CD14-positive monocyte (primary cell): ENCODE data around the gene TEAD4. TPM values are rescaled to one million over a fixed set of nuclear protein-coding genes. Genes with fewer than 3 reads are reported as not detected.

Experiments
- DNase-seq, 3 donors: peaks; one replicate each; pipeline ENCODE4 v3.0.0-alpha.2; 2011 to 2022
- H2AFZ ChIP-seq: 2 replicates; pipeline ENCODE4 v1.6.0; 2012; ENCODE audit warnings: mild to moderate bottlenecking, low read depth, low read length, inconsistent platforms; ENCODE audit not compliant: insufficient read depth, poor library complexity, severe bottlenecking
- H3K27ac ChIP-seq, 2 donors: 1 replicate in 1 of 2; 2 replicates in 1 of 2; pipeline ENCODE4 v1.5.1; 2012 to 2013; ENCODE audit warnings: low read length in 2 of 2, control low read depth in 1 of 2, inconsistent platforms in 1 of 2, low read depth in 1 of 2, mild to moderate bottlenecking in 1 of 2
- H3K27me3 ChIP-seq, 2 donors: one replicate each; pipeline versions ENCODE4 v1.6.0 to v1.6.1; 2011 to 2013; ENCODE audit warnings: low read length in 2 of 2; ENCODE audit not compliant: control insufficient read depth in 2 of 2, insufficient read depth in 2 of 2
- H3K36me3 ChIP-seq, 2 donors: replicated peaks in 1 of 2; 1 replicate in 1 of 2; 2 replicates in 1 of 2; pipeline versions ENCODE4 v1.5.1 to v1.6.1; 2012 to 2013; ENCODE audit warnings: low read length in 2 of 2, control low read depth in 1 of 2, inconsistent platforms in 1 of 2, mild to moderate bottlenecking in 1 of 2; ENCODE audit not compliant: insufficient read depth in 2 of 2, control insufficient read depth in 1 of 2
- H3K4me1 ChIP-seq, 2 donors: 1 replicate in 1 of 2; 2 replicates in 1 of 2; pipeline versions ENCODE4 v1.5.1 to v1.6.1; 2012 to 2013; ENCODE audit warnings: low read length in 2 of 2, control low read depth in 1 of 2, inconsistent platforms in 1 of 2, mild to moderate bottlenecking in 1 of 2, moderate library complexity in 1 of 2; ENCODE audit not compliant: insufficient read depth in 2 of 2, control insufficient read depth in 1 of 2
- H3K4me2 ChIP-seq: replicated peaks from 2 replicates; pipeline ENCODE3; 2012; ENCODE audit warnings: low read length, moderate library complexity, mild to moderate bottlenecking; ENCODE audit not compliant: poor library complexity, severe bottlenecking; ENCODE audit errors: extremely low read depth
- H3K4me3 ChIP-seq, 3 experiments: fragments of 200-600 bp in 1 of 3; sonication (generic) in 1 of 3; replicated peaks in 1 of 3; 1 replicate in 2 of 3; 2 replicates in 1 of 3; pipeline ENCODE4 v1.5.1; 2011 to 2013; ENCODE audit warnings: low read length in 3 of 3, mild to moderate bottlenecking in 3 of 3, control low read depth in 2 of 3, low read depth in 2 of 3, inconsistent platforms in 1 of 3, moderate library complexity in 1 of 3
- H3K79me2 ChIP-seq: 2 replicates; pipeline ENCODE4 v1.6.0; 2012; ENCODE audit warnings: mild to moderate bottlenecking, control low read depth, inconsistent platforms, low read length, moderate library complexity; ENCODE audit not compliant: insufficient read depth
- H3K9ac ChIP-seq: 2 replicates; pipeline ENCODE4 v1.6.0; 2017; ENCODE audit warnings: low read length, mild to moderate bottlenecking; ENCODE audit not compliant: insufficient read depth, poor library complexity, severe bottlenecking
- H3K9me3 ChIP-seq, 2 donors: replicated peaks in 1 of 2; 1 replicate in 1 of 2; 2 replicates in 1 of 2; pipeline versions ENCODE4 v1.5.1 to v1.6.1; 2012 to 2013; ENCODE audit warnings: low read length in 2 of 2, control low read depth in 1 of 2; ENCODE audit not compliant: control insufficient read depth in 1 of 2, insufficient read depth in 1 of 2
- H4K20me1 ChIP-seq: 2 replicates; pipeline ENCODE4 v1.6.0; 2012; ENCODE audit warnings: mild to moderate bottlenecking, low read length, control low read depth, moderate library complexity; ENCODE audit not compliant: insufficient read depth
- H3K27ac Mint-ChIP-seq, 7 donors: one replicate each; pipeline ENCODE4 v1.8.0; 2020; ENCODE audit warnings: mild to moderate bottlenecking in 7 of 7, mixed read lengths in 7 of 7, moderate library complexity in 6 of 7, inconsistent platforms in 2 of 7
- H3K27me3 Mint-ChIP-seq, 3 donors: one replicate each; pipeline ENCODE4 v1.8.0; 2021 to 2022; ENCODE audit warnings: low read depth in 3 of 3, mild to moderate bottlenecking in 3 of 3, mixed read lengths in 3 of 3, moderate library complexity in 3 of 3, inconsistent platforms in 1 of 3
- H3K36me3 Mint-ChIP-seq, 2 donors: one replicate each; pipeline ENCODE4 v1.8.0; 2020; ENCODE audit warnings: mixed read lengths in 2 of 2, inconsistent platforms in 1 of 2, mild to moderate bottlenecking in 1 of 2
- H3K4me1 Mint-ChIP-seq: one replicate; pipeline ENCODE4 v1.8.0; 2020; ENCODE audit warnings: mild to moderate bottlenecking, mixed read lengths
- H3K4me3 Mint-ChIP-seq, 2 donors: one replicate each; pipeline ENCODE4 v1.8.0; 2020; ENCODE audit warnings: mild to moderate bottlenecking in 2 of 2, mixed read lengths in 2 of 2, moderate library complexity in 1 of 2
- H3K9me3 Mint-ChIP-seq, 7 donors: one replicate each; pipeline ENCODE4 v1.8.0; 2020 to 2022; ENCODE audit warnings: mixed read lengths in 7 of 7, mild to moderate bottlenecking in 6 of 7, moderate library complexity in 6 of 7, inconsistent platforms in 2 of 7
- CTCF ChIP-seq: fragments of 200-600 bp; IDR thresholded peaks from one replicate; pipeline ENCODE4 v1.8.0; 2022; ENCODE audit warnings: antibody characterized with exemption, mild to moderate bottlenecking
- WGBS: methylation state at CpG from one replicate; pipeline ENCODE4 v1.1.5; 2013; ENCODE audit warnings: missing lambda C conversion rate; ENCODE audit not compliant: insufficient coverage; 5-methylcytosine and 5-hydroxymethylcytosine counted together
- intact Hi-C, 2 donors: fragments of 100-400 bp; cut with micrococcal nuclease; formaldehyde crosslinking; loops; one replicate each; pipeline versions ENCODE4 v1.15.0 to v1.15.1; 2023
- polyA minus RNA-seq: library from RNA; depleted of rRNA, polyadenylated mRNA; stranded (reverse); fragments of >200 nt; gene quantifications from 2 replicates; pipeline ENCODE4 v1.2.3, GENCODE V29; 2012
- polyA plus RNA-seq, 3 donors: library from polyadenylated mRNA; depleted of rRNA in 1 of 3; unstranded in 2 of 3; stranded (reverse) in 1 of 3; fragments of 300-500 nt in 2 of 3; fragments of >200 nt in 1 of 3; fragmentation: Illumina TruSeq in 2 of 3; gene quantifications; 1 replicate in 2 of 3; 2 replicates in 1 of 3; pipeline ENCODE4 v1.2.3, GENCODE V29; 2012 to 2021
- total RNA-seq, 12 experiments: library from RNA in 1 of 12; stranded (reverse) in 1 of 12; fragments of 120-200 nt in 1 of 12; gene quantifications; one replicate each; pipeline ENCODE4 v1.2.4 and lab custom pipeline; 2013 to 2026; ENCODE audit warnings: mixed read lengths in 6 of 12, inconsistent platforms in 1 of 12

Gene TEAD4
- total RNA-seq (2013): not detected
- polyA plus RNA-seq: not detected
- 0.32 TPM in 1 of 2 replicates, not detected in the other for polyA minus RNA-seq
- total RNA-seq (lab: John Stamatoyannopoulos, UW): 0 to 0.58 (median 0.05) reads per million in 11 experiments

- no peak within 1 kb of the TSS for H3K9ac ChIP-seq
- H3K79me2 ChIP-seq: no peaks in the 10 kb centered on the region
- peaks cover 0 to 15% of the 10 kb centered on the region in 2 donors for H3K9me3 ChIP-seq
- H3K27me3 ChIP-seq: peaks cover 38 to 64% of the 10 kb centered on the region in 2 donors
- DNase-seq: no peak
- no peaks in the 10 kb centered on the region for H4K20me1 ChIP-seq
- Mint-ChIP-seq H3K27me3 (peaks cover 51 to 84% (median 68%) of the 10 kb centered on the region in 3 donors), H3K4me1 (peaks cover 14% of the 10 kb centered on the region), H3K27ac (peak within 1 kb of the TSS in 1 of 7 donors; percentile 12), H3K9me3 (peaks cover 0 to 14% (median 1%) of the 10 kb centered on the region in 7 donors), H3K36me3 (peaks cover 0 to 4% of the 10 kb centered on the region in 2 donors), H3K4me3 (peak within 1 kb of the TSS; percentile 64 to 93)
- under 1% methylated on average over 28 of the region's 50 CpGs for WGBS
- H3K4me2 ChIP-seq: peak within 1 kb of the TSS; percentile 47
- no peak within 1 kb of the TSS for H3K27ac ChIP-seq
- intact Hi-C loops: no loop called here
- no peaks in the 10 kb centered on the region for H3K4me1 ChIP-seq
- TF ChIP-seq CTCF: no peak
- no peaks in the 10 kb centered on the region for H3K36me3 ChIP-seq
- H3K4me3 ChIP-seq: no peak within 1 kb of the TSS
- H2AFZ ChIP-seq: no peak within 1 kb of the TSS
Measured at GRCh38 chr12:2959192-2959504, at the start of gene TEAD4. TEAD4 (plus strand) TSS chr12:2959397.

GRCh38 chr12:2912216-2912575 is 47.0 kb upstream of the TEAD4 start:
- Histone ChIP-seq H2AFZ (no peak overlapping the region), H3K27ac (no peak overlapping the region), H3K4me1 (no peaks in the 10 kb centered on the region), H3K27me3 (no peaks in the 10 kb centered on the region), H3K9me3 (no peaks in the 10 kb centered on the region), H4K20me1 (no peaks in the 10 kb centered on the region), H3K79me2 (no peaks in the 10 kb centered on the region), H3K4me3 (no peak overlapping the region), H3K9ac (no peak overlapping the region), H3K36me3 (no peaks in the 10 kb centered on the region), H3K4me2 (no peak overlapping the region)
- Mint-ChIP-seq H3K27ac (no peak overlapping the region), H3K4me1 (no peaks in the 10 kb centered on the region), H3K4me3 (no peak overlapping the region), H3K9me3 (no peaks in the 10 kb centered on the region), H3K36me3 (peaks cover 0 to 2% of the 10 kb centered on the region in 2 donors), H3K27me3 (peaks cover 0 to 3% (median 0%) of the 10 kb centered on the region in 3 donors)
- intact Hi-C loops: no loop called here
- WGBS: 100% methylated on average over 2 of the region's 3 CpGs
- DNase-seq: no peak
- TF ChIP-seq CTCF: no peak
